ENCODE results near the gene MARVELD3.

Gene MARVELD3

GRCh38 chr16:71623597-71623996 lies 2.4 kb upstream of the MARVELD3 start:
- no peak for DNase-seq (ENCODE audit: low read depth)

DNA sequence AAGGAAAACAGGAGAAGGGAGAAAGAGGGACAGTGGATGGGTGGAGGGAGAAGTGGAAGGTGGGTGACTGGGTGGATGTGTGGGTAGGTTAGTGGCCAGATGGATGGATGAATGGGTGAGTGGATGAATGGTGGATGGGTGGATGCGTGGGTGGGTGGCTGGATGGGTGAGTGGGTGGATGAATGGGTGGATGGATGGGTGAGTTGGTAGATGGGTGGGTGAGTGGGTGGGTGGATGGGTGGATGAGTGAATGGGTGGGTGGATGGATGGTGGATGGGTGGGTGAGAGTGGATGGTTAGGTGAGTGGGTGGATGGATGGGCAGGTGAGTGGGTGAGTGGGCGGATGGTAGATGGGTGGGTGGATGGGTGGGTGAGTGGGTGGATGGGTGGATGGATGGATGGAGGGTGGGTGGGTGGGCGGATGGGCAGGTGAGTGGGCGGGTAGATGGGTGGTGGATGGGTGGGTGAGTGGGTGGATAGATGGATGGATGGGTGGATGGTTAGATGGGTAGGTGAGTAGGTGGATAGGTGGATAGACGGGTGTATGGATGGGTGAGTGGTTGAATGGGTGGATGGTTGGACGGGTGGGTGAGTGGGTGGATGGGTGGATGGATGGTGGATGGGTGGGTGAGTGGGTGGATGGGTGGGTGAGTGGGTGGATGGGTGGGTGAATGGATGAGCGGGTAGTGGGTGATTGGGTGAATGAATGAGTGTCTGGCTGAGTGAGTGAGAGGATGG lies 702 bp upstream of the MARVELD3 start:
- no peak for DNase-seq (ENCODE audit: low read depth)

DNA sequence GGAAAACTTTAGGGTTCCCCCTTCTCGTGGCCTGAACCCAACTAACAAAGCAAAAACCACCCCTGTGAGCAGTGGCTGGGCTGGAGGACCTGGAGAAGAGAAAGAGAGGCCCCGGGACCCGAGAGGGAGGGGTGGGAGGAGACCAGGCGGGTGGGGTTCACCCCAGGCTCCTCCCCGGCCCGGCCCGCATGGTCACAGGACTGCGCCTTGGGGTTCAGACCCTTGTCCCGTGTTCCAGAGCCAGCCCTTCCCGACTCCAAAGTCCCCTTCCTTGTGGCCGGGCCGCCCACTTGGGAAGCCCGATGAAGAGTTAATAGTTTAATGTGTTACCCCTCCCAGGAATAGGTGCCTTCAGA lies 852 bp downstream of the MARVELD3 start:
- DNase-seq (ENCODE audit: low read depth) = no peak

- no peak for DNase-seq (ENCODE audit: low read depth)
These were observed 1.8 kb downstream of the MARVELD3 start for GRCh38 chr16:71627731-71628181.

DNA sequence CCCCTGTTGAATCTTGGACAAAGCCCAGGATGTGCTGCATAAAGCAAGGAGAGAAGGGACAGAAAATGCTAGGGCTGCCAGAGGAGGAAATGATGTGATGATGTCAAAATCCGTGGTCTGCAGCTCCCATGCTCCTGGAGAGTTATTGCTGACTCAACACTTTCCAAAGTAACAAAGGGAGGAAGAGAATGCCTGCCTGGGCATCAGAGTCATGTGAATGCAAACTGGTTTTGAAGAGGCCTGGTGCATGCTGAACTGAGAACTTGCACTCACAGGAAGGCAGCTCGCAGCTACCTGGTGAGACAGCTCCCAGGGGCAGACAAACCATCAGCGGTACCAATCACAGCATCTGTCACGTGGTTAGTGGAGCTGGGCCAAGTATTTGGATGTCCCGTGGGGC lies 2.8 kb downstream of the MARVELD3 start:
- no peak for DNase-seq (ENCODE audit: low read depth)

DNA sequence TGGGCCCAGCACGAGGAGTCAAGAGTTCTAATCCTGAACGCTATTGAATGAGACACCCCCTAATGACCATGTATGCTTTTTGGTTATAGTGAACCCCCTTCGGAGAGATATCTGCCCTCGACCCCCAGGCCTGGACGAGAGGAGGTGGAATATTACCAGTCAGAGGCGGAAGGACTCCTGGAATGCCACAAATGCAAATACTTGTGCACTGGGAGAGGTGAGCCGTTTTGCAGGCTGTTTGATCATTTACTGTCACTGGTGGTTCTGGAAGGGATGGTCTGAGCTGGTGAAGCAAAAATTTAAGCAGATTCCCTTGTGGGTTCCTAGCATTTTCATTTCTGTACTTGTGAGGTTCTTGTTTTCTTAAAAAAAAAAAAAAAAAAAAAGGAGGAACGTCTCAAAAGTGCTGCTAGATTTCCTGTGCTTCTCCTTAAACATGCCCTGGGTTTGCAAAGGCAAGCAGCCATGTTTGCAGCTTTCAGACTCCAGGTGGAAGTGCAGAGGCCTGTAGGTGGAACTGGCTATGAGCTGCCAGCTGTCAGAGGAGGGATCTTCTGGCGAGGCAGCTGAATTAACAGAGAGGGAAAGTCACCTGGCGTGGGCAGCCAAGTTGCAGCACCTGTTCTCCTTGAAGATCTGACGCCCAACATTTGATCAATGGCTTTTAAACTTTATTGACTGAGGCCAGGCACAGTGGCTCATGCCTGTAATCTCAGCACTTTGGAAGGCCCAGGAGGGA lies 3.5 kb downstream of the MARVELD3 start:
- no peak for DNase-seq (ENCODE audit: low read depth)

- no peak for DNase-seq (ENCODE audit: low read depth)
These were observed 4.8 kb downstream of the MARVELD3 start for GRCh38 chr16:71630808-71631207.

GRCh38 chr16:71631776-71632175 lies 5.8 kb downstream of the MARVELD3 start:
- DNase-seq (ENCODE audit: low read depth) = no peak

DNA sequence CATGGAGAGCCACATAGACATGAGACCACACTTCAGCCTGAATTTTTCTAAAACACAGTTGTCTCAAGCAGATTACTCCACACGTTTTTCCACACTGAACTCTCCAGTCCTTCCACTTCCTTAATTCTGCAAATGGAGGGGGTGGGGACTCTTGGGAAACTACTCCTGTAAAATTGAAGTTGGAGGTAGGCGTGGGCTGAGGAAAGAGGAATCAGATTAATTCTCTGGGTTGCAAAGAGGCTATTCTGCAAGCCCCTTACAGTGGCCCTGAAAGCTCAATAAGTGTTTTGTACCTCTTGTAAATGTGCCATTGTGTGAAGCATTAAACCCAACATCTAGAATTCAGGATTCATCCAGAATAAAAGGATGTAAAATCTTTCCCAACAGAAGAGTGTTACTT lies 9.6 kb downstream of the MARVELD3 start:
- DNase-seq (ENCODE audit: low read depth) = no peak

GRCh38 chr16:71637398-71637797 lies 11.4 kb downstream of the MARVELD3 start:
- no peak for DNase-seq (ENCODE audit: low read depth)

- DNase-seq (ENCODE audit: low read depth) = no peak
These were observed 19.5 kb downstream of the MARVELD3 start for GRCh38 chr16:71645450-71645849.

GRCh38 chr16:71647391-71647790 lies 21.4 kb downstream of the MARVELD3 start:
- no peak for DNase-seq (ENCODE audit: low read depth)

GRCh38 chr16:71648162-71648561 lies 22.2 kb downstream of the MARVELD3 start:
- DNase-seq (ENCODE audit: low read depth) = no peak

GRCh38 chr16:71648921-71649320 lies 22.9 kb downstream of the MARVELD3 start:
- no peak for DNase-seq (ENCODE audit: low read depth)

- no peak for DNase-seq (ENCODE audit: low read depth)
These were observed 23.7 kb downstream of the MARVELD3 start for GRCh38 chr16:71649704-71650103.

DNA sequence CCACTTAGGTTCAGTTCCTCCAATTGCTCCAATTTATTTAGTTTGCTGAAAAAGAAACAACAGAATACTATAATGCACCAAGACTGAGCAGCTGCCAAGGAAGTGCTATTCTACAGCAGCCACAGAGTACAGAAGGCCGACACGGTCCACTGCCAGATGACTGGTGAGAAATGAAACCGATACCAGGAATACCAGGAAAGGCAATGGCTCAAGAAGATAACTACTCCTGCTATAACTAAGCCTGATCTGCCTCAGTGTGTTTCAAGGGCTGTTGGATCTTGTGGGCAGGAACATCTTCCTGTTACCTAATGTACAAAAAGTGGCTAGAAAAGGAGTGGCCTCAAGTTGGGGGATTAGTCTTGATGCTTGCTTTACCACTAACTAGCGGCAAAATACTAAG lies 32.8 kb downstream of the MARVELD3 start:
- DNase-seq (ENCODE audit: low read depth) = no peak

DNA sequence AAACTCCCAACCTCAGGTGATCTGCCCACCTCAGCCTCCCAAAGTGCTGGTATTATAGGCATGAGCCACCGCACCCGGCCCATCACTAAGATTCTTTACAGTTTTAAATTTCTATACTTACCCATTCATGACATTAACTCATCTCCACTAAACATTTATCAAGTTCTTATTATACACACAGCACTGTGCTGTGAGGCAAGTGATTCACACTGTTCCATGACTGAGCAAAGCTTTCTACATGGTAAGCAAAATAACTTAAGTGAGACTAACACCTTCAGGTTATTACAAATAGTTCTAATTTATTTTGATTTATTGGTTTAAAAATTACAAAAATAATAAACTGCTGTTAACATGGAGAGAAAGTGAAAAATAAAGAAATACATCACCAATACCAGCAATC lies 33.5 kb downstream of the MARVELD3 start:
- no peak for DNase-seq (ENCODE audit: low read depth)

GRCh38 chr16:71666264-71666663 lies 40.3 kb downstream of the MARVELD3 start:
- no peak for DNase-seq (ENCODE audit: low read depth)

GRCh38 chr16:71666928-71667707 lies 41.1 kb downstream of the MARVELD3 start:
- DNase-seq (ENCODE audit: low read depth) = no peak

- no peak for DNase-seq (ENCODE audit: low read depth)
These were observed 44.0 kb downstream of the MARVELD3 start for GRCh38 chr16:71669926-71670536.

GRCh38 chr16:71670537-71670936 lies 44.6 kb downstream of the MARVELD3 start:
- DNase-seq (ENCODE audit: low read depth) = no peak

- no peak for DNase-seq (ENCODE audit: low read depth)
These were observed 45.2 kb downstream of the MARVELD3 start for GRCh38 chr16:71671165-71671564.

All from HS-5 (cell line).